Peyer's patch (tissue), 4 donors: ENCODE results near the gene SLC5A12.

Experiments
- CTCF ChIP-seq, 6 experiments: fragments of 450-650 bp in 4 of 6; fragments of 200-600 bp in 2 of 6; sonication (generic) in 1 of 6; IDR thresholded peaks; one replicate each; pipeline ENCODE4 v1.5.1; 2017 to 2019; ENCODE audit warnings: antibody characterized with exemption in 6 of 6, mild to moderate bottlenecking in 3 of 6, moderate library complexity in 1 of 6
- POLR2A ChIP-seq, 2 donors: fragments of 450-650 bp; IDR thresholded peaks; one replicate each; pipeline ENCODE4 v1.5.1; 2017; ENCODE audit warnings: antibody characterized with exemption in 2 of 2, mild to moderate bottlenecking in 2 of 2, moderate library complexity in 2 of 2

GRCh38 chr11:26623076-26623659 lies 98.7 kb downstream of the SLC5A12 start:
- TF ChIP-seq CTCF (IDR thresholded peaks at IDR 0.05) (no peak), POLR2A (IDR thresholded peaks at IDR 0.05) (no peak)
